Endothelial cell of umbilical vein (primary cell): ENCODE measurements around the gene ANKEF1. TPM values are rescaled to one million over a fixed set of nuclear protein-coding genes. Genes with fewer than 3 reads are reported as not detected.
"Not testable (repeated sequence)": the region's sequence is repeated elsewhere in the genome, so short reads cannot be mapped to it uniquely, and the experiment has no call there.

ENCODE experiments used
- BruUV-seq: library from RNA; stranded (reverse); fragments of 400-500 nt; replicated peaks from 2 replicates; lab custom pipeline; 2021; lab: Mats Ljungman, UMichigan
- CTCF ChIA-PET: fragments of 300-600, 350-600 bp; sonication (Branson Sonifier 250); formaldehyde crosslinking; loops from one replicate; lab custom pipeline; 2021; ENCODE audit warnings: antibody characterized with exemption, inconsistent platforms; lab: Charles Lee
- POLR2A ChIA-PET: fragments of 300-600, 350-600 bp; sonication (Branson Sonifier 250); formaldehyde crosslinking; loops from one replicate; lab custom pipeline; 2021; ENCODE audit warnings: antibody characterized with exemption, inconsistent platforms; lab: Charles Lee
- DNase-seq: peaks from one replicate; pipeline ENCODE4 v3.0.0-alpha.2; 2011; ENCODE audit warnings: low read depth, low spot score
- FAIRE-seq: peaks from 2 replicates; lab custom pipeline; 2011; peaks lifted over from hg19 to GRCh38; lab: Jason Lieb, UNC
- H2AFZ ChIP-seq: 2 replicates; pipeline ENCODE4 v1.6.0; 2012; ENCODE audit warnings: low read depth, low read length, control low read depth, inconsistent platforms
- H3K27ac ChIP-seq: 2 replicates; pipeline ENCODE4 v1.5.1; 2011; ENCODE audit warnings: low read depth, mild to moderate bottlenecking, control low read depth, low read length, moderate library complexity; ENCODE audit not compliant: insufficient read depth
- H3K27me3 ChIP-seq, 2 experiments: 2 replicates each; pipeline versions ENCODE4 v1.6.0 to v1.6.1; 2011; ENCODE audit warnings: low read length in 2 of 2, mixed read lengths in 1 of 2; ENCODE audit not compliant: control insufficient read depth in 2 of 2, insufficient read depth in 2 of 2
- H3K36me3 ChIP-seq, 2 experiments: 2 replicates in 1 of 2; 3 replicates in 1 of 2; pipeline ENCODE4 v1.5.1; 2011; ENCODE audit warnings: low read length in 2 of 2, mild to moderate bottlenecking in 1 of 2, moderate library complexity in 1 of 2; ENCODE audit not compliant: control insufficient read depth in 2 of 2, insufficient read depth in 2 of 2; ENCODE audit errors: extremely low read depth in 1 of 2
- H3K4me1 ChIP-seq: 3 replicates; pipeline ENCODE4 v1.5.1; 2011; ENCODE audit warnings: mild to moderate bottlenecking, low read length; ENCODE audit not compliant: control insufficient read depth, insufficient read depth; ENCODE audit errors: extremely low read depth
- H3K4me2 ChIP-seq: 2 replicates; pipeline ENCODE4 v1.6.1; 2011; ENCODE audit warnings: low read length, control low read depth, mixed read lengths; ENCODE audit not compliant: insufficient read depth
- H3K4me3 ChIP-seq, 3 experiments: fragments of 200-600 bp in 1 of 3; sonication (generic), shearing (Covaris generic) in 1 of 3; replicated peaks in 1 of 3; 2 replicates each; pipeline ENCODE4 v1.5.1; 2011 to 2016; ENCODE audit warnings: control low read depth in 3 of 3, low read length in 3 of 3, mild to moderate bottlenecking in 2 of 3, inconsistent platforms in 1 of 3, low read depth in 1 of 3, moderate library complexity in 1 of 3; ENCODE audit not compliant: insufficient read depth in 1 of 3
- H3K79me2 ChIP-seq: 2 replicates; pipeline ENCODE4 v1.6.0; 2012; ENCODE audit warnings: low read length, inconsistent platforms; ENCODE audit not compliant: control insufficient read depth, insufficient read depth
- H3K9ac ChIP-seq: replicated peaks from 2 replicates; pipeline ENCODE3; 2011; ENCODE audit warnings: low read length, control low read depth; ENCODE audit not compliant: insufficient read depth; ENCODE audit errors: extremely low read depth
- H3K9me1 ChIP-seq: replicated peaks from 3 replicates; pipeline ENCODE4 v1.6.0; 2011; ENCODE audit warnings: mild to moderate bottlenecking, low read length; ENCODE audit not compliant: control insufficient read depth, insufficient read depth; ENCODE audit errors: extremely low read depth
- H3K9me3 ChIP-seq: replicated peaks from 2 replicates; pipeline ENCODE4 v1.5.1; 2012; ENCODE audit warnings: low read length, inconsistent platforms; ENCODE audit not compliant: control insufficient read depth, insufficient read depth
- H4K20me1 ChIP-seq: replicated peaks from 2 replicates; pipeline ENCODE3; 2011; ENCODE audit warnings: mild to moderate bottlenecking, low read length; ENCODE audit not compliant: control insufficient read depth, insufficient read depth; ENCODE audit errors: extremely low read depth
- EZH2 ChIP-seq: IDR thresholded peaks from 2 replicates; pipeline ENCODE4 v1.6.1; 2012; ENCODE audit warnings: borderline replicate concordance, low read depth, mild to moderate bottlenecking, moderate library complexity, low read length, inconsistent platforms; ENCODE audit not compliant: severe bottlenecking
- FOS ChIP-seq: IDR thresholded peaks from 2 replicates; pipeline ENCODE4 v1.6.1; 2011; ENCODE audit warnings: mild to moderate bottlenecking, low read length, moderate library complexity, borderline replicate concordance; ENCODE audit not compliant: insufficient read depth
- GATA2 ChIP-seq: IDR thresholded peaks from 2 replicates; pipeline ENCODE4 v1.7.0; 2011; ENCODE audit warnings: low read depth, mild to moderate bottlenecking, moderate library complexity, mixed read lengths, low read length; ENCODE audit not compliant: insufficient read length, insufficient read depth
- JUN ChIP-seq: IDR thresholded peaks from 2 replicates; pipeline ENCODE4 v1.6.1; 2011; ENCODE audit warnings: borderline replicate concordance, low read depth; ENCODE audit not compliant: insufficient read length, insufficient read depth
- MAX ChIP-seq: IDR thresholded peaks from 2 replicates; pipeline ENCODE4 v1.6.1; 2011; ENCODE audit not compliant: insufficient read depth, insufficient read length
- MYC ChIP-seq: IDR thresholded peaks from one replicate; pipeline ENCODE4 v1.6.1; 2011; ENCODE audit warnings: mild to moderate bottlenecking, low read depth, low read length
- POLR2A ChIP-seq: IDR thresholded peaks from 2 replicates; pipeline ENCODE4 v1.6.1; 2012; ENCODE audit warnings: low read depth, mild to moderate bottlenecking, control low read depth, low read length
- POLR2AphosphoS5 ChIP-seq: IDR thresholded peaks from 2 replicates; pipeline ENCODE4 v1.6.1; 2012; ENCODE audit warnings: low read depth, mild to moderate bottlenecking, control low read depth, low read length, moderate library complexity; ENCODE audit not compliant: insufficient read depth
- dilution Hi-C: fragments of 300-500 bp; cut with MboI; formaldehyde crosslinking; loops from one replicate; pipeline ENCODE4 v1.15.0; 2019; ENCODE audit warnings: low sequenced_read_pairs; ENCODE audit not compliant: extremely low pct_ligation_motif_present
- intact Hi-C: fragments of 100-400 bp; cut with micrococcal nuclease; formaldehyde crosslinking; loops from one replicate; pipeline ENCODE4 v1.10.0; 2022
- polyA plus RNA-seq, 4 experiments: library from polyadenylated mRNA; depleted of rRNA in 3 of 4; stranded (reverse) in 3 of 4; unstranded in 1 of 4; fragments of >200 nt; gene quantifications; 2 replicates each; pipeline versions ENCODE4 v1.2.1 to v1.2.3, GENCODE V29; 2011 to 2012; ENCODE audit warnings: missing spikeins in 1 of 4
- total RNA-seq: library from RNA; stranded (reverse); gene quantifications from 2 replicates; pipeline ENCODE4 v1.2.3, GENCODE V29; 2021
- TF ChIP-seq, protein P1 (sequence below), 2 donors: IDR thresholded peaks; 1 replicate in 1 of 2; 2 replicates in 1 of 2; pipeline ENCODE4 v1.5.1; 2011; ENCODE audit warnings: low read length in 2 of 2, mild to moderate bottlenecking in 2 of 2, moderate library complexity in 2 of 2, control low read depth in 1 of 2, inconsistent platforms in 1 of 2, low read depth in 1 of 2; ENCODE audit not compliant: insufficient read depth in 1 of 2; ENCODE audit errors: extremely low read depth in 1 of 2

ANKEF1 gene
- total and polyA plus RNA-seq, 2 donors (not counting 3 experiments of a cell fraction or from before 2014, with no cell fraction given), result 0.58 to 2.4 TPM

DNA sequence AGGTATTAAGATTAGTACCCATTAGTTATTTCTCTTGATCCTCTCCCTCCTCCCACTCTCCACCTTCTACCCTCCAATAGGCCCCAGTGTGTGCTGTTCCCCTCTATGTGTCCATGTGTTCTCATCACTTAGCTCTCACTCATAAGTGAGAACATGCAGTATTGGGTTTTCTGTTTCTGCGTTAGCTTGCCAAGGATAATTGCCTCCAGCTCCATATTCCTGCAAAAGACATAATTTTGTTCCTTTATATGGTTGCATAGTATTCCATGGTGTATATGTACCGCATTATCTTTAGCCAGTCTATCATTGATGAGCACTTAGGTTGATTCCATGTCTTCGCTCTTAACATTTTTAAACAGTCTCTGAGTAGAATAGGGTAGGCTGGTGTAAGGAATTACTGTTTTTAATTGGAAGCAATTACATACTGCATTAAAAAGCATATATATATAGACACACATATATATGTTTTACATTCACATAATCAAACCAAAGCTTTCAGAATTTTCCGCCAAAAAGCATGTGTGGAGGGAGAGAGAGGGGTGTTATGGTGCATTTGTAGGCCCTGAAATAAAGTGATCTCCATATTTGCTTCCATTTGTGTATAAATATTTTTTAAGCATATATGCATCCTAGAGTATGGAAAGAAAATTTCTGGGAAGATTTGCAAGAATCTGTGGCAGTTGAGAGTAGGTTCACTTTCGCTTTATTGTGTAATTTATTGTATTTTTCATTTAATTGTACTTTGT is 709 bp upstream of the ANKEF1 start:
- ChIA-PET CTCF (interaction anchor here (0.9 to 2.3 kb wide), 6 partner anchors 14 to 626 kb away, joined by 3 to 10 read pairs (median 4); no protein-coding TSS in a partner anchor), POLR2A (no interaction called here)
- dilution Hi-C loops, result no loop called here
- no peaks in the 10 kb centered on the region for H4K20me1 ChIP-seq
- peaks cover 0 to 5% of the 10 kb centered on the region in 2 experiments for H3K27me3 ChIP-seq
- FAIRE-seq, result no peak
- H3K9me1 ChIP-seq, result no peaks in the 10 kb centered on the region
- no peak overlapping the region for H3K27ac ChIP-seq
- DNase-seq, result no peak
- no peaks in the 10 kb centered on the region for H3K36me3 ChIP-seq
- peaks cover 3% of the 10 kb centered on the region for H3K4me1 ChIP-seq
- BruUV-seq, result no TSS peak
- no peaks in the 10 kb centered on the region for H3K9me3 ChIP-seq
- H3K9ac ChIP-seq, result no peak overlapping the region
- peak overlapping the region; percentile 60 for H2AFZ ChIP-seq
- intact Hi-C loops, result no loop called here
- no peak overlapping the region for H3K4me3 ChIP-seq
- H3K4me2 ChIP-seq, result peak overlapping the region; percentile 47
- TF ChIP-seq POLR2A, result no peak
- no peak for TF ChIP-seq FOS
- no peak for TF ChIP-seq MAX
- TF ChIP-seq JUN, result no peak
- TF ChIP-seq EZH2, result no peak
- TF ChIP-seq POLR2AphosphoS5, result no peak
- TF ChIP-seq GATA2, result no peak
- TF ChIP-seq, protein P1, sequence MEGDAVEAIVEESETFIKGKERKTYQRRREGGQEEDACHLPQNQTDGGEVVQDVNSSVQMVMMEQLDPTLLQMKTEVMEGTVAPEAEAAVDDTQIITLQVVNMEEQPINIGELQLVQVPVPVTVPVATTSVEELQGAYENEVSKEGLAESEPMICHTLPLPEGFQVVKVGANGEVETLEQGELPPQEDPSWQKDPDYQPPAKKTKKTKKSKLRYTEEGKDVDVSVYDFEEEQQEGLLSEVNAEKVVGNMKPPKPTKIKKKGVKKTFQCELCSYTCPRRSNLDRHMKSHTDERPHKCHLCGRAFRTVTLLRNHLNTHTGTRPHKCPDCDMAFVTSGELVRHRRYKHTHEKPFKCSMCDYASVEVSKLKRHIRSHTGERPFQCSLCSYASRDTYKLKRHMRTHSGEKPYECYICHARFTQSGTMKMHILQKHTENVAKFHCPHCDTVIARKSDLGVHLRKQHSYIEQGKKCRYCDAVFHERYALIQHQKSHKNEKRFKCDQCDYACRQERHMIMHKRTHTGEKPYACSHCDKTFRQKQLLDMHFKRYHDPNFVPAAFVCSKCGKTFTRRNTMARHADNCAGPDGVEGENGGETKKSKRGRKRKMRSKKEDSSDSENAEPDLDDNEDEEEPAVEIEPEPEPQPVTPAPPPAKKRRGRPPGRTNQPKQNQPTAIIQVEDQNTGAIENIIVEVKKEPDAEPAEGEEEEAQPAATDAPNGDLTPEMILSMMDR (IDR thresholded peaks at IDR 0.05; ENCODE audit: extremely low read depth in 1 of 2, insufficient read depth in 1 of 2, low read depth in 1 of 2, low read length in 2 of 2), result no peak
- no peak for TF ChIP-seq MYC
- no peaks in the 10 kb centered on the region for H3K79me2 ChIP-seq

GRCh38 chr20:10036321-10036720 is 1.5 kb downstream of the ANKEF1 start:
- FAIRE-seq, dilution Hi-C loops: not testable (repeated sequence)
- CTCF ChIA-PET, result interaction anchor here (1.0 to 2.3 kb wide), 2 partner anchors 11 to 40 kb away, joined by 4 to 10 read pairs; no protein-coding TSS in a partner anchor

More at GRCh38 chr20:10036321-10036720, 1.5 kb downstream of the ANKEF1 start:
- POLR2A ChIA-PET, H3K4me3 ChIP-seq, H3K9me3 ChIP-seq, BruUV-seq, H3K9me1 ChIP-seq, H3K9ac ChIP-seq, H4K20me1 ChIP-seq, H2AFZ ChIP-seq, H3K4me2 ChIP-seq, H3K79me2 ChIP-seq, H3K36me3 ChIP-seq, DNase-seq, H3K27ac ChIP-seq, H3K27me3 ChIP-seq: not testable (repeated sequence)
- H3K4me1 ChIP-seq, result peaks cover 13% of the 10 kb centered on the region
- intact Hi-C loops, result loop anchor here (5.0 kb wide), 1 partner anchor 391 kb away; no protein-coding TSS in a partner anchor
